Large intestine (tissue), 3 donors: ENCODE data around the gene TGFBR3L. TPM values are rescaled to one million over a fixed set of nuclear protein-coding genes. Genes with fewer than 3 reads are reported as not detected.

Experiments
- DNase-seq, 2 donors: peaks; one replicate each; pipeline versions ENCODE4 v3.0.0 to v3.0.0-alpha.2; 2013
- H3K27ac ChIP-seq: one replicate; pipeline ENCODE4 v1.5.1; 2013; ENCODE audit warnings: low read length
- H3K27me3 ChIP-seq: 2 replicates; pipeline ENCODE4 v1.6.1; 2013; ENCODE audit warnings: low read length; ENCODE audit not compliant: control insufficient read depth, insufficient read depth
- H3K36me3 ChIP-seq: 2 replicates; pipeline ENCODE4 v1.6.1; 2013; ENCODE audit warnings: low read length; ENCODE audit not compliant: control insufficient read depth, insufficient read depth
- H3K4me1 ChIP-seq: one replicate; pipeline ENCODE4 v1.6.1; 2013; ENCODE audit warnings: low read length; ENCODE audit not compliant: control insufficient read depth, insufficient read depth
- H3K4me3 ChIP-seq: one replicate; pipeline ENCODE4 v1.5.1; 2013; ENCODE audit warnings: low read length
- H3K9me3 ChIP-seq: one replicate; pipeline ENCODE4 v1.6.1; 2013; ENCODE audit warnings: mild to moderate bottlenecking, low read depth, low read length, moderate library complexity; ENCODE audit not compliant: control insufficient read depth
- WGBS: methylation state at CpG from one replicate; pipeline ENCODE4 v1.1.5; 2013; ENCODE audit warnings: low lambda C conversion rate; ENCODE audit not compliant: insufficient coverage; 5-methylcytosine and 5-hydroxymethylcytosine counted together
- polyA plus RNA-seq: library from polyadenylated mRNA; unstranded; fragments of 120-200 nt; gene quantifications from one replicate; pipeline ENCODE4 v1.2.1, GENCODE V29; 2013

The TGFBR3L gene
- polyA plus RNA-seq, 1 donor = 1.4 TPM

GRCh38 chr19:7963566-7963965 lies 48.9 kb downstream of the TGFBR3L start:
- Histone ChIP-seq H3K27me3 (no peaks in the 10 kb centered on the region), H3K9me3 (peaks cover 2% of the 10 kb centered on the region), H3K36me3 (peaks cover 79% of the 10 kb centered on the region), H3K27ac (no peak overlapping the region), H3K4me1 (peaks cover 12% of the 10 kb centered on the region), H3K4me3 (no peak overlapping the region)
- no peak for DNase-seq
- WGBS = no CpG with 5 or more reads among the region's 25 CpGs

DNA sequence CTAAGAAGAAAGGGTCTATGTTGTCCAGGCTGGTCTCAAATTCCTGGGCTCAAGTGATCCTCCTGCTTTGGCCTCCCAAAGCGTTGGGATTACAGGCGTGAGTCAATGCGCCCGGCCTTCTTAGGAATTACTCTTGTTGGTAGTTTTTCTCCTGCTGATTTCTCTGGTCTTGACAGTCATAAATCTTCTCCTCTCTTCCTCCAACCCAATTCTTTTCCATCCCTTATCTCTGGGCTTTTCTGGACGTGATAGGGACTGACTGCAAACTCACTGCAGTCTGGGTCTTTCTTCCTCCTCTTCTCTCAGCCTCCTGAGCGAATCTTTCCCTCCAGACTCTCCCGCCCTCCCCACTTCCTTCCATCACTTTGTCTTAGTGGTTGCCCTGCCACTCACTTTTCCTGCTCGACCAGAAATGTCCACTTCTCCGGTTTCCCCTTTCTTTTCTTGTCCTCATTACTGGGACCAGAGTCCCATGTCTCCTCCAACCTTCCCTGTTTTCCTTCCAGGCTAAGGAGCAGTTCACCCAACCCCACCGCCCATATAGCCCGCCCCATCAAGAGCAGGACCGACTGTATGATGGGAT lies 50.7 kb downstream of the TGFBR3L start:
- no peak overlapping the region for H3K4me3 ChIP-seq
- 62% methylated on average over 3 of the region's 12 CpGs for WGBS
- H3K9me3 ChIP-seq = peaks cover 2% of the 10 kb centered on the region
- H3K27ac ChIP-seq = no peak overlapping the region
- peaks cover 12% of the 10 kb centered on the region for H3K4me1 ChIP-seq
- DNase-seq = no peak
- peaks cover 85% of the 10 kb centered on the region for H3K36me3 ChIP-seq
- H3K27me3 ChIP-seq = no peaks in the 10 kb centered on the region

- Histone ChIP-seq H3K27ac (no peak overlapping the region), H3K9me3 (peaks cover 2% of the 10 kb centered on the region), H3K36me3 (peaks cover 81% of the 10 kb centered on the region), H3K4me3 (no peak overlapping the region), H3K27me3 (no peaks in the 10 kb centered on the region), H3K4me1 (peaks cover 12% of the 10 kb centered on the region)
- DNase-seq = no peak
- 100% methylated on average over 1 of the region's 12 CpGs for WGBS
These were observed 51.5 kb downstream of the TGFBR3L start for GRCh38 chr19:7965921-7966665.

GRCh38 chr19:7968008-7968795 lies 53.6 kb downstream of the TGFBR3L start:
- Histone ChIP-seq H3K27ac (no peak overlapping the region), H3K27me3 (no peaks in the 10 kb centered on the region), H3K4me1 (no peaks in the 10 kb centered on the region), H3K4me3 (no peak overlapping the region), H3K36me3 (peaks cover 80% of the 10 kb centered on the region), H3K9me3 (peaks cover 2% of the 10 kb centered on the region)
- WGBS = no CpG with 5 or more reads among the region's 15 CpGs
- no peak for DNase-seq

Other genes starting within 250 kb of the TGFBR3L start
- gene RETN, start 245.8 kb upstream of the TGFBR3L start, polyA plus RNA-seq = 1.1 TPM
- gene MCEMP1, start 237.7 kb upstream of the TGFBR3L start, polyA plus RNA-seq = 0.06 TPM
- gene TRAPPC5, start 234.0 kb upstream of the TGFBR3L start, polyA plus RNA-seq = 51.2 TPM
- gene FCER2, start 212.7 kb upstream of the TGFBR3L start, polyA plus RNA-seq = 0.28 TPM
- 0.57 TPM for gene CLEC4G, start 182.7 kb upstream of the TGFBR3L start, polyA plus RNA-seq
- 14.4 TPM for gene CD209, start 167.3 kb upstream of the TGFBR3L start, polyA plus RNA-seq
- 0.09 TPM for gene CLEC4M, start 151.6 kb upstream of the TGFBR3L start, polyA plus RNA-seq
- gene EVI5L, start 84.6 kb upstream of the TGFBR3L start, polyA plus RNA-seq = 9.3 TPM
- gene PRR36, start 40.4 kb upstream of the TGFBR3L start, polyA plus RNA-seq = 2.1 TPM
- gene LRRC8E, start 26.3 kb upstream of the TGFBR3L start, polyA plus RNA-seq = 0.31 TPM
- 28.5 TPM for gene MAP2K7, start 11.0 kb upstream of the TGFBR3L start, polyA plus RNA-seq
- 15.7 TPM for gene SNAPC2, start 5.5 kb downstream of the TGFBR3L start, polyA plus RNA-seq
- gene CTXN1, start 11.3 kb downstream of the TGFBR3L start, polyA plus RNA-seq = 7.0 TPM
- 49.1 TPM for gene TIMM44, start 28.8 kb downstream of the TGFBR3L start, polyA plus RNA-seq
- gene ELAVL1, start 90.8 kb downstream of the TGFBR3L start, polyA plus RNA-seq = 56.0 TPM
- 1,345 TPM for gene CCL25, start 137.9 kb downstream of the TGFBR3L start, polyA plus RNA-seq
- 3.5 TPM for gene FBN3, start 234.8 kb downstream of the TGFBR3L start, polyA plus RNA-seq